ENCODE measurements around the gene COMTD1.
"Not testable (repeated sequence)": the region's sequence is repeated elsewhere in the genome, so short reads cannot be mapped to it uniquely, and the experiment has no call there.

COMTD1 gene

DNA sequence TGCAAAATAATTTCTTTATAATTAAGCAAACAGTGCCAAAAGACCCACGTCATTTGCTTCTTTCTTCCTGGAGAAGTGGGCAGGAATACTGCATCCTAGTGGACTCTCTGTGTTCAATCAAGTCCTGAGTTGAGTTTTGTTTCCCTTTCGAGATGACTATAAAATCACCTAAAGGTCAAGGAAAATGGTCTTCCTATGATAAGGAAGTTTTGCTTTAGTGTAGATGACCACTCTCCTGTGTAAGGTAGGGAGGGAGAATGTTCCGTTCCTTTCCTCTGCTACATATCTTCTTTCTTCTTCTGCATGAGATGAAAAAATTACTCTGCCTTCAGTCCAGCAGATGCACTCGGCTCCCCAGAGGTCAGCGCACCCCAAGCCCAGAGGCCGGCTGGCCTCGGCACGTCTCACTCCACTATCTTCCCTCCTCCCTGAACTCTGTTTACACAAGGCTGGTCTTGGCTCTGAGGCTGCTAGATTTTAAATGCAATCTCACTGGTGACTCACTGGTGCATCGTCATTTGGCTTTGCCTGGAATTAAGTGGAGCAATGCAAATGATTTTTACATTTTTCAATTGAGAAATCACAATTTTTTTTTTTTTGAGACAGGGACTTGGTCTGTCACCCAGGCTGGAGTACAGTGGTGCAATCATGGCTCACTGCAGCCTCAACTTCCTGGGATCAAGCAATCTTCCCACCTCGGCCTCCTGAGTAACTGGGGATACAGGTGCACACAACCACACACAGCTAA lies 43.8 kb downstream of the COMTD1 start:
- TF ChIP-seq, protein P1, sequence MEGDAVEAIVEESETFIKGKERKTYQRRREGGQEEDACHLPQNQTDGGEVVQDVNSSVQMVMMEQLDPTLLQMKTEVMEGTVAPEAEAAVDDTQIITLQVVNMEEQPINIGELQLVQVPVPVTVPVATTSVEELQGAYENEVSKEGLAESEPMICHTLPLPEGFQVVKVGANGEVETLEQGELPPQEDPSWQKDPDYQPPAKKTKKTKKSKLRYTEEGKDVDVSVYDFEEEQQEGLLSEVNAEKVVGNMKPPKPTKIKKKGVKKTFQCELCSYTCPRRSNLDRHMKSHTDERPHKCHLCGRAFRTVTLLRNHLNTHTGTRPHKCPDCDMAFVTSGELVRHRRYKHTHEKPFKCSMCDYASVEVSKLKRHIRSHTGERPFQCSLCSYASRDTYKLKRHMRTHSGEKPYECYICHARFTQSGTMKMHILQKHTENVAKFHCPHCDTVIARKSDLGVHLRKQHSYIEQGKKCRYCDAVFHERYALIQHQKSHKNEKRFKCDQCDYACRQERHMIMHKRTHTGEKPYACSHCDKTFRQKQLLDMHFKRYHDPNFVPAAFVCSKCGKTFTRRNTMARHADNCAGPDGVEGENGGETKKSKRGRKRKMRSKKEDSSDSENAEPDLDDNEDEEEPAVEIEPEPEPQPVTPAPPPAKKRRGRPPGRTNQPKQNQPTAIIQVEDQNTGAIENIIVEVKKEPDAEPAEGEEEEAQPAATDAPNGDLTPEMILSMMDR (IDR thresholded peaks at IDR 0.05; ENCODE audit: borderline replicate concordance, insufficient read depth, low read depth, low read length): no peak
- no peak overlapping the region for H3K4me3 ChIP-seq (ENCODE audit: low read depth, low read length)

DNA sequence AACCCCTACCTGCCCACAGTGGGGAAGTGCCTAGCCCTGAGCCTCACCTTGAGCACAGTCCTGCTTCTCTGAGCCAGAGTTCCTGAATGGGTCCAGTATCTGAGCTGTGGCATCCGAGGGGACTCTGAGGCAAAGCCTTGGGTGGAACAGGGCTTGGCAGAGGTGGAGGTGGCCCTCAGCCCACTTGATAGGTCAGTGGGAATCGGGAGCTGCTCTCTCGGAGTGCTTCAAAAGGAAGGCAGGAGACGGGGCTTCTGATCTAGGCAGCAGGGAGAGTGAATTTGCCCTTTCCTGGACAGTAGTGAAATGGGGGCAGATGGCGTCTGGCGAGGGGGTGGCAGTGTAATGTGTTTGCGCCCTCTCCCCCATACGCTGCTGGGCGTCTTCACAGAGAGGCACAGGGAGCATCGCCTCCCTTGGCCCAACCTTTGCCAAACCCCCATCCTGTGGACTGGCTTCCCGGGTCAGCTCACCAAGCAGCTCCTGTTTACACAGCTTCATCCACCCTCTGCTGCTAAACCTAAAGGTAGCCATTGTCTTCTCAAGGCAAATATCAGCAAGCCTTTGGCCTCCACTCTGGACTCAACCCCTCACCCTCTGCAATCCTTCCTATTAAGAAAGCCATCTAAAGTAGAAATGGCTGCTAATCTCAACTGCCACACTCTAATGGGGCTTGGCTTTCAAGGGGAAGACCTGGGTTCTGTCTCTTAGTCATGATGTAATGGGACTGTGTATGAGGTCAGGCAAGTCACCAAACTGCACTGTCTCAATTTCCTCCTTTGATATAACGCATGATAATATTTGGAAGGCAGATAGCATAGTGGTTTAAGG lies 46.3 kb downstream of the COMTD1 start:
- no peak overlapping the region for H3K4me3 ChIP-seq (ENCODE audit: low read depth, low read length)
- TF ChIP-seq, protein P1 (IDR thresholded peaks at IDR 0.05; ENCODE audit: borderline replicate concordance, insufficient read depth, low read depth, low read length): no peak

DNA sequence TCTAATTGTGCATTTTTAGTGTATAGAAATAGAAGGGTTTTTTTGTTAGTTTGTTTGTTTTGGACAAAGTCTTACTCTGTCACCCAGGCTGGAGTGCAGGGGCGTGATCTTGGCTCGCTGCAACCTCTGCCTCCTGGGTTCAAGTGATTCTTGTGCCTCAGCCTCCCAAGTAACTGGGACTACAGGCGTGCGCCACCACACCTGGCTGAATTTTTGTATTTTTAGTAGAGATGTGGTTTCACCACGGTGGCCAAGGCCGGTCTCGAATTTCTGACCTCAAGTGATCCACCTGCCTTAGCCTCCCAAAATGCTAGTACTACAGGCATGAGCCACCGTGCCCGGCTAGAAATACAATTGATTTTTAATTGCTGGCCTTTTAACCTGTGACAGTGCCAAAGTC lies 47.2 kb downstream of the COMTD1 start:
- H3K4me3 ChIP-seq (ENCODE audit: low read depth, low read length): not testable (repeated sequence)

DNA sequence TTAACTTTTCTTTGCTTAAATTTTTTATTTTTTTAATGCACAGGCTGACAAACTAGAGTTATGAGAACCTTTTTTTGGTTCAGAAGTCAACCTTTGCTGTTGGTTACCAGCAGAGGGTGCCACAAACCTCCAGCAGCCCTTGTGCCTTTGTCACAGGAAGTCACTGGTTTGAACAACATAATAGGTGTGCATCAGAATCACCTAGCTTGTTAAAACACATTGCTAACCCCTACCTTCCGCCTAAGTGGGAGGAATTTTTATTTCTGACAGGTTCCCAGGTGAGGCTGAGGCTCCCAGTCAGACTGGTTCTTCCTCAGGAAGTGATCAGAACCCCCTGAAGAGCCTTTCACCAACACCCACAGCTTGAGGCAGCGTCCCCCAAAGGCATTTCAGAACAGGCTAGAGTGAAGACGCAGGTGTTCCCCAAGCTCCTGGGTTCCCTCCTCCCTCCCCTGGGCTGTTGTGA lies 47.8 kb downstream of the COMTD1 start:
- TF ChIP-seq, protein P1 (IDR thresholded peaks at IDR 0.05; ENCODE audit: borderline replicate concordance, insufficient read depth, low read depth, low read length): peak; percentile 71
- H3K4me3 ChIP-seq (ENCODE audit: low read depth, low read length): no peak overlapping the region

DNA sequence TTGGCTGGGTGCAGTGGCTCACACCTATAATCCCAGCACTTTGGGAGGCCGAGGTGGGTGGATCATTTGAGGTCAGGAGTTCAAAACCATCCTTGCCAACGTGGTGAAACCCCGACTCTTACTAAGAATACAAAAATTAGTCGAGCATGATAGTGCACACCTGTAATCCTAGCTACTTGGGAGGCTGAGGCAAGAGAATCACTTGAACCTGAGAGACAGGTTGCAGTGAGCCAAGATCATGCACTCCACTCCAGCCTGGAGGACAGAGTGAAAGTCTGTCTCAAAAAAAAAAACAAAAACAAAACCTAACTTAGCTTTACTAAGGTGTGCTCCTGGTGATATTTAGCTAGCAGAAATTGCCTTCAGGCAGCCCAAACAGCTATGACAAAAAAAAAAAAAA lies 49.4 kb downstream of the COMTD1 start:
- TF ChIP-seq, protein P1 (IDR thresholded peaks at IDR 0.05; ENCODE audit: borderline replicate concordance, insufficient read depth, low read depth, low read length): no peak
- no peak overlapping the region for H3K4me3 ChIP-seq (ENCODE audit: low read depth, low read length)

All from GM12875 (cell line).